SK-N-SH treated with all-trans-retinoic acid at 6 μM for 48 hours (cell line): ENCODE results near the gene NPBWR2.

Experiments
- ATAC-seq: fragments of 200-7000 bp; cut with Tn5 transposase; 3 replicates; pipeline ENCODE4 v1.9.1; 2020; ENCODE audit warnings: mild to moderate bottlenecking, moderate library complexity
- BACH2 ChIP-seq: fragments of 250-450 bp; sonication (Bioruptor Pico); IDR thresholded peaks from 2 replicates; pipeline ENCODE4 v1.9.0; 2021; ENCODE audit warnings: mild to moderate bottlenecking, borderline replicate concordance
- CREB5 ChIP-seq: fragments of 250-450 bp; sonication (Bioruptor Pico); IDR thresholded peaks from 2 replicates; pipeline ENCODE4 v1.5.1; 2020; ENCODE audit warnings: low read depth, mild to moderate bottlenecking, moderate library complexity
- CSDC2 ChIP-seq: fragments of 250-450 bp; sonication (Bioruptor Pico); IDR thresholded peaks from 2 replicates; pipeline ENCODE4 v1.5.0; 2020; ENCODE audit warnings: mild to moderate bottlenecking, moderate library complexity
- CSRNP3 ChIP-seq: fragments of 250-450 bp; sonication (Bioruptor Pico); IDR thresholded peaks from 2 replicates; pipeline ENCODE4 v1.5.1; 2021; ENCODE audit warnings: mild to moderate bottlenecking, moderate library complexity
- GLIS3 ChIP-seq: fragments of 250-450 bp; sonication (Bioruptor Pico); IDR thresholded peaks from 2 replicates; pipeline ENCODE4 v1.5.0; 2020; ENCODE audit warnings: mild to moderate bottlenecking, moderate library complexity
- OSR1 ChIP-seq: fragments of 250-450 bp; sonication (Bioruptor Pico); IDR thresholded peaks from 2 replicates; pipeline ENCODE4 v1.8.0; 2022; ENCODE audit warnings: moderate library complexity, mild to moderate bottlenecking, inconsistent platforms
- POU6F1 ChIP-seq: fragments of 250-450 bp; sonication (Bioruptor Pico); IDR thresholded peaks from 2 replicates; pipeline ENCODE4 v1.8.0; 2021; ENCODE audit warnings: low read depth, mild to moderate bottlenecking, moderate library complexity, borderline replicate concordance
- PPARA ChIP-seq: fragments of 250-450 bp; sonication (Bioruptor Pico); IDR thresholded peaks from 2 replicates; pipeline ENCODE4 v1.5.0; 2020; ENCODE audit warnings: mild to moderate bottlenecking, borderline replicate concordance
- RARB ChIP-seq: fragments of 250-450 bp; sonication (Bioruptor Pico); IDR thresholded peaks from 2 replicates; pipeline ENCODE4 v1.8.0; 2021; ENCODE audit warnings: mild to moderate bottlenecking, moderate library complexity
- TCF4 ChIP-seq: fragments of 250-450 bp; sonication (Bioruptor Pico); IDR thresholded peaks from 2 replicates; pipeline ENCODE4 v1.8.0; 2021; ENCODE audit warnings: mild to moderate bottlenecking, moderate library complexity, borderline replicate concordance
- TOX ChIP-seq: fragments of 250-450 bp; sonication (Bioruptor Pico); IDR thresholded peaks from 2 replicates; pipeline ENCODE4 v1.8.0; 2021; ENCODE audit warnings: mild to moderate bottlenecking, moderate library complexity, borderline replicate concordance
- TSHZ2 ChIP-seq: fragments of 250-450 bp; sonication (Bioruptor Pico); IDR thresholded peaks from 2 replicates; pipeline ENCODE4 v1.5.0; 2020; ENCODE audit warnings: mild to moderate bottlenecking, moderate library complexity
- ZC3H10 ChIP-seq: fragments of 250-450 bp; sonication (Bioruptor Pico); IDR thresholded peaks from 2 replicates; pipeline ENCODE4 v1.5.1; 2021; ENCODE audit warnings: mild to moderate bottlenecking, moderate library complexity
- ZFP3 ChIP-seq: fragments of 250-450 bp; sonication (Bioruptor Pico); IDR thresholded peaks from 2 replicates; pipeline ENCODE4 v1.5.0; 2020; ENCODE audit warnings: mild to moderate bottlenecking, moderate library complexity
- ZFP30 ChIP-seq: fragments of 450-650 bp; formaldehyde crosslinking; IDR thresholded peaks from 2 replicates; pipeline ENCODE4 v1.5.0; 2022; ENCODE audit warnings: mild to moderate bottlenecking, moderate library complexity
- ZNF565 ChIP-seq: fragments of 450-650 bp; formaldehyde crosslinking; conservative IDR thresholded peaks from 2 replicates; pipeline ENCODE4 v1.5.0; 2020; ENCODE audit warnings: low read depth, mild to moderate bottlenecking, moderate library complexity
- ZNF70 ChIP-seq: fragments of 450-650 bp; formaldehyde crosslinking; IDR thresholded peaks from 2 replicates; pipeline ENCODE4 v1.5.0; 2020; ENCODE audit warnings: mild to moderate bottlenecking, moderate library complexity

The NPBWR2 gene

GRCh38 chr20:64109831-64110391, 2.5 kb upstream of the NPBWR2 start:
- TF ChIP-seq TSHZ2 (CRISPR knock-in tag): no peak
- TF ChIP-seq CSRNP3 (CRISPR knock-in tag): no peak
- TF ChIP-seq ZNF70 (CRISPR knock-in tag): no peak
- TF ChIP-seq POU6F1 (CRISPR knock-in tag): no peak
- TF ChIP-seq OSR1: no peak
- TF ChIP-seq ZFP3 (CRISPR knock-in tag): no peak
- TF ChIP-seq RARB (CRISPR knock-in tag): no peak
- no peak for TF ChIP-seq ZFP30
- TF ChIP-seq ZC3H10 (CRISPR knock-in tag): no peak
- TF ChIP-seq TCF4 (CRISPR knock-in tag): no peak
- TF ChIP-seq CREB5 (CRISPR knock-in tag): no peak
- TF ChIP-seq BACH2 (CRISPR knock-in tag): no peak
- no peak for TF ChIP-seq TOX
- no peak for ATAC-seq

- TF ChIP-seq ZFP30 (no peak), OSR1 (no peak), ZNF70 (CRISPR knock-in tag) (no peak), CSDC2 (CRISPR knock-in tag) (no peak), PPARA (CRISPR knock-in tag) (no peak), POU6F1 (CRISPR knock-in tag) (no peak), TOX (no peak), ZFP3 (CRISPR knock-in tag) (no peak), GLIS3 (CRISPR knock-in tag) (no peak), CREB5 (CRISPR knock-in tag) (no peak), ZNF565 (CRISPR knock-in tag) (no peak)
- no peak for ATAC-seq
These were observed 1.6 kb upstream of the NPBWR2 start for GRCh38 chr20:64108731-64109681.
